PC-9 (cell line): ENCODE data around the gene CCDC33.

Experiments
- EZH2 ChIP-seq: fragments of 200-600 bp; sonication (generic); IDR thresholded peaks from 2 replicates; pipeline ENCODE4 v1.8.0; 2017; ENCODE audit warnings: antibody characterized with exemption, low read depth
- TF ChIP-seq, protein P1 (sequence below): fragments of 200-600 bp; sonication (generic); conservative IDR thresholded peaks from 2 replicates; pipeline ENCODE4 v1.6.1; 2017; ENCODE audit warnings: mixed run types, antibody characterized with exemption, mild to moderate bottlenecking, moderate library complexity

DNA sequence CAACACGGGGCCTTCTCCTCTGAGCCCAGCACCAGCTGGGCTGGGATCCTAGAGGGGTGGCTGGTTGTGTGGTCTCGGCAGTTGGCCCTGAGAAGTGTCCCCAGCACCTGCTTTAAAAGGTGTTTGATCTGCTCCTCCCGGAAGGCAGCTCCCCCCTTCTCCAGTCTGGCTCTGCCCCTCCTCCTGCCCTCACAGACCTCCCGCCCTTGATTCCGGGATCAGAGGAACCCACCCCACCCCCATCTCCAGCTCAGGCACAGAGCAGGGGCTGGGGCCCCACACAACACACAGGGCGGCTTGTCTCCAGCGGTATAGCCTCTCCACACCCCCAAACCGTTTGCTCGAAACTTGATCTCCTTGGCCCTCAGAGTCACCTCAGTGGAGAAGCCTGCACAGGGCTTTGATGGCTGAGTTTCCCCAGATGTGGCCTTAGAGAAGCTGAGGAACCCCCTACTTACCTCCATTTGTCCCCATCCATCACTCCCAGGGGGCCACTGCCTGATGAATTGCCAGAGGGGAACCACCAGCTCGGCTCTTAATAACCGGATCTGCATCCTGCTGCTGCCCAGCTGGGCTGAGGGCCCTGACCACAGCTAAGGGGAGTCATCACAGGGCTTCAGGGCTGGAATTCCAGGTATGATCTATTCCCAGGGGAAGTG, 27.1 kb upstream of the CCDC33 start:
- TF ChIP-seq, protein P1, sequence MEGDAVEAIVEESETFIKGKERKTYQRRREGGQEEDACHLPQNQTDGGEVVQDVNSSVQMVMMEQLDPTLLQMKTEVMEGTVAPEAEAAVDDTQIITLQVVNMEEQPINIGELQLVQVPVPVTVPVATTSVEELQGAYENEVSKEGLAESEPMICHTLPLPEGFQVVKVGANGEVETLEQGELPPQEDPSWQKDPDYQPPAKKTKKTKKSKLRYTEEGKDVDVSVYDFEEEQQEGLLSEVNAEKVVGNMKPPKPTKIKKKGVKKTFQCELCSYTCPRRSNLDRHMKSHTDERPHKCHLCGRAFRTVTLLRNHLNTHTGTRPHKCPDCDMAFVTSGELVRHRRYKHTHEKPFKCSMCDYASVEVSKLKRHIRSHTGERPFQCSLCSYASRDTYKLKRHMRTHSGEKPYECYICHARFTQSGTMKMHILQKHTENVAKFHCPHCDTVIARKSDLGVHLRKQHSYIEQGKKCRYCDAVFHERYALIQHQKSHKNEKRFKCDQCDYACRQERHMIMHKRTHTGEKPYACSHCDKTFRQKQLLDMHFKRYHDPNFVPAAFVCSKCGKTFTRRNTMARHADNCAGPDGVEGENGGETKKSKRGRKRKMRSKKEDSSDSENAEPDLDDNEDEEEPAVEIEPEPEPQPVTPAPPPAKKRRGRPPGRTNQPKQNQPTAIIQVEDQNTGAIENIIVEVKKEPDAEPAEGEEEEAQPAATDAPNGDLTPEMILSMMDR = no peak
- TF ChIP-seq EZH2 = no peak
